Activated gamma-delta T cell (primary cell): Measurements from ENCODE around the gene KEL.

Source experiments
- DNase-seq: peaks from one replicate; lab custom pipeline; 2025; lab: John Stamatoyannopoulos, UW

The KEL gene

DNA sequence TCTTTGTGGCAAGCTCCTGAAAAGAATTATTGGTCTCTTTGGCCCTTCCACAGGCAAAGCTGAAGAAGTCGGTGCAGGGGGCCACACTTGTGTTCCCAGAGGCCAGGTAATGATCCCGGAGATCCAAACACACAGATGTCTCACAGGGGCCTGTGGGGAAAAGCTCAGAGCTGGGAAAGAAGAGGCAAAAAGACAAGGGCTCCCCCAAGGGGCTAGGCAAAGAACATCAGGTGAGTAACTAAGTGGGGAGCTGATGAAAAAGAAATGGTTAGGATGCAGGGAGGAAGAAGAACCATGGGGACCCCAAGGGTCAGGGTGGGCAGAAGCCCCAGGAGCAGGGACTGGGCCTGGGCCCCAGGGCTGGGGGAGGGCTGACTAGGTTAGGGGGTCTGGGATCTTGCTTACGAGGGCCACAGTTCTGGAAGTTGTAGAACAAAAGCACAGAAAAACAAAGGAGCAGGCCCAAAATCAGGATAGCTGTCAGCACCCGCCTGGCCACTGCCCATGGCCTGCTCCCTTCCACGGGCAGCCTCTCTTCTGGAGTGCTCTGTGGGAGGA is 1.1 kb downstream of the KEL start:
- DNase-seq = no peak

DNA sequence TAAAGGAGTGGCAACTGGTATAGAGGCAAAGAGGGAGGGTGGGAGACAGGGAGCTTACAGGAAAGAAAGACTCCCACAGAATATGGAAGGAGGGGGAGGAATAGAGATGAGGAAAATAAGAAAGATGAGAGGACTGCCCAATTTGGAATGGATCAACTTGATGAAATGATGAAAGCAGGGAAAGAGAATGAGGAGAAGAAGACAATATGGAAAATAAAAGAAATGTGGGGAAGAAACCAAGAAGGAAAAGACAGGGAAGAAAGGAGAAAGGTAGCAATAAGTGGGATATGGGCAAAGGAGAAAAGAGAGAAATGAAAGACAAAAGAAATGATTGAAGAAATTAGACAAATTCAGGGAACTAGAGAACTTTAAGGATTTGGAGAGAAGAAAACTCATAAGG is 3.0 kb downstream of the KEL start:
- DNase-seq = no peak

DNA sequence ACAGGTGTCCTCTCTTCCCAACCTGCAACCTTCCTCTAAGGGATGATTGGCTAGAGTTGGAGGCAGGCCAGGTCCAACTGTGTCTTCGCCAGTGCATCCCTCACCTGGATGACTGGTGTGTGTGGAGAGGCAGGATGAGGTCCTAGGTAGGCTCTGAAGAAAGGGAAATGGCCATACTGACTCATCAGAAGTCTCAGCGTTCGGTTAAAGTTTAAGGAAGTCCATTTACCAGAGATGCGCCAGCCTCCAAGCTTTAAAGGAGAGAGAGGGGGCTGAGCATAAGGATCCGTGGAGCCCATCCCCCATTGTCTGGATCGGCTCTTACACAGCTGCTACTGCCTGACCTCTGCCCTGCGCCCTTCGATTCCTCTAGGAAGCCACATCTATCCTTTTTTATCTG is 4.4 kb downstream of the KEL start:
- DNase-seq = no peak

DNA sequence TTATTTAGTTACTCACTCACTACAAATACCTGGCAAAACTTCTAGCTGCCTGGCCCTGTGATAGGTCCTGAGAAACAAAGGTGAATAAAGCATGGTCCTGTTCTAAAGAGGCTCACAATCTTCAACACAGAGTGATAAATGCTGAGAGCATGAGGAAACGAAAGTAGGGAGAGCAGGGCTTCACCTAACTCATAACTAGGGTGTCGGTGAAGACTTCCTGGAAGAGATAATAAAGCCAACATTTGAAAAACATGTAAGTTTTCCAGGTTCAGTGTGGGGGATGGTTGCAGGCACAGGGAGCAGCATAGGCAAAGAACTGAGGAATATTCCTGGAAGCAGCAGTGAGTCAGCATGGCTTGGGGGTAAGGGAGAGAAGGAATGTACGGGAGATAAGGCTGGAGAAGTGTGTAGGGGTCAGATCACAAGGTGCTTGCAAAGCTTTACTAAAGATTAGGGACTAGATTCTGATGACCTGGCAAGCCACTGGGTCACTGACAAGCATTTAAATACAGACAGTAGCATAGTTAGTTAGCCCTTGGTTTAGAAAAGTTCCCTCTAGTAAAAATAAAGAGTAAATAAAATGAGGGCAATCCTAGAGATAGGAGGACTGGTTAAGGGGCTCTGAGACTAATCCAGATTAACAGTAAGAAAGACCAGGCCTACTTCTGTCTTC is 5.1 kb downstream of the KEL start:
- DNase-seq = no peak

DNA sequence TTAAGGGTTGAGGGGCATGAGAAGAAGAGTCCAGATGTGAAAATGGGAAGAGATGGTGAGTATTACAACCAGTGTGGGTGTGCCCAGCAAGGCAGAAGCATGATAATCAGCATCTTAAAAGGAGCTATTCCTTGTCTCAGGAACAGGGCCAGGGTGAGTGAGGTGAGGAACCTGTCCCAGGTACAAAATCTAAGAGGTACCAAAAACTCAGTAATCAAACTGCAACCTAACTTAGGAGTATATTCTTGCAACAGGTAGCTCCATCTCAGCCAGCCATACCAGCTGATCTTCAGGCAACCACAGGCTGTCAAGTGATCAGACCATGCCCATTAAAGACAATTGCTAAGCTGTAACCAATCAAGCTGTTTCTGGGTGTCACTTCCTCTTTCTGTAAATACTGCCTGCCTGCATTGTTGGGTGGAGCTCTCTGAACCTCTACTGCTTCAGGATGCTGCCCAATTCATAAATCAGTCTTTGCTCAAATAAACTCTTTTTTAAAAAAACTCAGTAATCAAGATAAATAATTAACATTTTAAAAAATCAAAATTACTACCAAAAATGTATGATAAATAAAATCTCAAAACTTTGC is 7.4 kb downstream of the KEL start:
- no peak for DNase-seq

DNA sequence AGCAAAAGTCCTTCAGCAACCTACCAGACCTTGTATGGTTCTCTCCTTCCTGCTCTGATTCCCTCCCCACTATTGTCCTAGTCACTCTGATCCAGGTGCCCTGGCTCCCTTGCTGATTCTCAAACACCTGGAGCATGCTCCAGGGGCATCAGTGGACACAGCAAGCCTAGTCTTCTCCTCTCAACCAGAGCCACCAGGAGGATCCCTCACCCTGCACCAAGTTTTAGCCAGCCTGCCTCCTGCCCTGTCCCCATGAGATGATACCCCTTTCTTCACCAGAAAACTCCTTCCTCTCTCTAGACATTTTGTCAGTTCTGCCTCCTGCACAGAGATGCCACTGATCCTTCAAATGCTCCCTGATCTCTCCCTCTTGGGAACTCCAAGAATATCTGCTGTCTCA is 11.9 kb downstream of the KEL start:
- DNase-seq = no peak

DNA sequence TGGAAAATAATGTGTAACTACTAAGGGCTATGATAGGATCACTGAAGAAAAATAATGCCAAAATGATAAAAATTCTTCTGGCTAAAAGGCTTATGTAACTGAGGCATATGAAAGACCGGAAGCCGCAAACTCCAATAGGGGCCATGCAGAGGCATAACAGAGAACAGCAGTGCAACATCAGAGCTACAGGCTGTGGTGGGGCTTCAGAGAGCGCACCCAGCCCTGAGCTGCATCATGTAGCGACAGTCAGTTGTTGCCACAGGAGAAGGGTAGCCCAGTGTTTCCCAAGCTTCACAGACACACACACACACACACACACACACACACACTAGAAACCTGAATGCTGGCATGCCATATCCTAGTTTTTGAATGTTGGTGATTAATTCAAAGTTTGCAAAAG is 13.6 kb downstream of the KEL start:
- no peak for DNase-seq

DNA sequence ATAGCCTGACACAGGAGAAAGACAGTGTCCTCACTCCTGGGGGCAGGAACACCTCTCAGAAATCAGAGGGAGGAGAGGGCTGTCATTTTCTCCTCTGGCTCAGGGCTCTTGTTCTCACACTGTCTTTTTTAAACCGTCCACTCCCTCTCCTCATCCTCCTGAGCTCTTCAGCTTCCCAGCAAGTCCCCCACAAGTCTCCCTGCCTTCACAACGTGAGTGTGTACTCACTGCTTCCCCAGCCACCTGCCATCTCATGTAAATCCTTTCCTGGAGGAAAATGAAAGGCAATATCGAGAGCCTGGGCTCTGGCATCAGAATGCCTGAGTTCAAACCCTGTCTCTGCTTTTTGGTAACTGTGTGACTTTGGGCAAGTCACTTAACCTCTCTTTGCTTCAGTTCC is 17.2 kb downstream of the KEL start:
- no peak for DNase-seq

DNA sequence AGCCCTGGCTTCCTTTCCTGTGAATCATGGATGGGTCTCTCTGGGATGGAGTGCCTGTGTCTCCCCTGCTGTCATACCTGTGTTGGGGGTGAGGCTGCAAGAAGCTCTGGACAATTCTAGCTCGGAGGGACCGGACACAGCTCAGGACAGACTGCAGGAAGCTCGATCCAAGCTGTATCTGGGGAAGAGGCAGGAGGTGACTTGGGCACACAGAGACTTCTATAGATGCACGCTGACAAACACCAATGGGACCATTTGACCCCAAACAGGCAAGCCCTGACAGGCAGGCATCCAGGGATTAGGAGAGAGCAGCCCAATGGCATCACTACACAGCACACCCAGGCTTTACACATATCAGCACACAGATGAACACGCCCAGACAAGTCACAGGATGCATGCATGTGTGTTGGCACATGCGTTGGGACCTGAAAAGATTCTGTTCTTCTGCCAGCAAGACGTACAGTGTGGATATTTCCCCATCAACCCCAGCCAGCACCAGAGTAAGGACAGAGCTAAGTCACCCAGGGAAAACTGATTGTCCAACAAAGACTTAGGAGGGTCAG is 18.4 kb downstream of the KEL start:
- no peak for DNase-seq

DNA sequence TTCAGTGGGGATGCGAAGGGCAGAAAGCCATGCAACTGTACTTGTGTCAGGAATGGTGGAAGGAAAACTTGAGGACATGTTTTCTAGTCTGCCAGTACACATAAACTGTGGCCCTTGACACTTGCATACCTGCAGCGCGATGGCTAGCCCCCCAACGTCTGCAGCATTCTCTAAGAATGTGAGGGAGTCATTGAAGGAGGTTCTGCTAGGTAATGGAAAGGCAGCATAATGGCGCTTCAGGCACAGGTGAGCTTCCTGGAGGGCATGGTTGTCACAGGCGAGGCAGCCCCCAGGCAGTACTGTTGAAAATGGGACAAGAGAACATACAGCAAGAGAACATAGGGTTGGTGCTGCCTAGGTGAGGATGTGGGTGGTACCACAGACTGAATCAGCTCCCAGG is 19.4 kb downstream of the KEL start:
- DNase-seq = no peak

DNA sequence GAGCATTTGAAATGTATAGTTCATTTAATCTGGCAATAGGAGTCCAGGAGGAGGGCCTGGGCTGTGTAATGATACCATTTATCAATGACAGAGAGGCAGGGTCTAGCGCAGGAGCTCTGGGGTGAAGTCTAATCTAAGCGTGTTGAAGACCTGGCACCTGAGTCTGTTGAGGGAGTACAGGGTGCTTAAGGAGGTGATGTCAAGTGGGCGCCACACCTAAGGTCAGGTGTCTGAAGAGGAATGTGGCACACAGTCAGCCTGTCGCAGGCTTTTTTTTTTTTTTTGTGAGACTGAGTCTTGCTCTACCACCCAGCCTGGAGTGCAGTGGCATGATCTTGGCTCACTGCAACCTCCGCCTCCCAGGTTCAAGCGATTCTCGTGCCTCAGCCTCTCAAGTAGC is 20.6 kb downstream of the KEL start:
- DNase-seq = no peak

DNA sequence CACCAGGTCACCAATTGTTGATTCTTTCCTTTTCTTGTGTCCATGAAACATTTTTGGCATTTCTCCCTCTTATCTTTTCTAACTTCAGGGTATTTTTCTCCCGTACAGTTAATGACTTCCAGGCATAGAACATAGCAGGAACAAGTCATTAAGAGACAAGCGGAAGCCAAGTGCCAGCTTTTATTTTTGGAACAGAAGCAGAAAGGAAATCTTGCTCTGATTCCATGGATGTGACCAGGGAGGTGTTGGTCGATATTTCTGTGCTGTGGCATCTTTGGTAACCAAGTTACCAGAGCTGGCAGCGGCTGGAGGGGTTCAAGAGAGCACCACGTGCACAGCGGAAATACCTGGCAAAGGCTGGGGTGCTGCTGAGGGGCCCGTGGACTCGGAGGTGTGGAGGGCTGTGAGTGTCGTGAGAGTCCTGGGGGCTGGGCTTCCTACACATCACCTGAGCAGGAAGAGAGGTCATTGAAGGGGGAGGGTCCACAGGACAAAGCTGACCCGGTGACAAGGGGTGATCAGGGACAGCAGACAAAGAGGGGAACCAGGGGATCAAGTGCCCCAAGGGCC is 21.1 kb downstream of the KEL start:
- no peak for DNase-seq

DNA sequence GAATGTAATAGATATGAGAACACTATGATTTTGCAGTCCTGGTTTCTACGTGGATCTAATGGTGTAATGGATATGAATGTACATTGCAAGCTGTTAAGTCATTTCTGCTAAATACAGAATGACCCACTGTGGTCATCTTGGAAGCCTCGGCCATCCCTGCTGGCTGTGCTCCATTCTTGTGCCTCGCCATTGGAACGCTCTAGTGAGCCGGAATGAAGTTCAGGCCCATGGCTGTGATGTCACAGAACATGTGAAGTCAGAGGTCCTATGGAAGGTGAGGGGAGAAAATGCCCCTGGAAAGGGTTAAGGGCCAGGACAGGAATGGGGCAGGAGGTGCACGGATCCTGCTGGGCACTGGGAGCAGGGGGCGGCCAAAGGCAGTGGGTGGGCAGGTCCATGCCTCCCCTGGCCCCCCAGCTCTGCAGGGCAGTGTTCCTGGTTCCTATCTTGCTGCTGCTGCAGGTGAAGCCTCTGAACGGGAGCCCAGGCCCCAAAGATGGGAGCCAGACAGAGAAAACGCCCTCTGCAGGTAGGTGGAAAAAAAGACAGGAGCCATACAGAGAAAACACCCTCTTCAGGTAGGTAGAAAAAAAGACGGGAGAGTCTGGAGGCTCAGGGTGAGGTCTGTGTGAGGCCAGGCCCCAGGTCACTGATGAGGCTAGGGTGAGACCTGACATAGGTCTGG is 22.8 kb downstream of the KEL start, which contains the start of gene LLCFC1:
Gene LLCFC1, plus strand, starts transcription at position 259 of the 685 bp plus-strand sequence. Its CDS starts 138 bp downstream, at position 397.
- no peak for DNase-seq

DNA sequence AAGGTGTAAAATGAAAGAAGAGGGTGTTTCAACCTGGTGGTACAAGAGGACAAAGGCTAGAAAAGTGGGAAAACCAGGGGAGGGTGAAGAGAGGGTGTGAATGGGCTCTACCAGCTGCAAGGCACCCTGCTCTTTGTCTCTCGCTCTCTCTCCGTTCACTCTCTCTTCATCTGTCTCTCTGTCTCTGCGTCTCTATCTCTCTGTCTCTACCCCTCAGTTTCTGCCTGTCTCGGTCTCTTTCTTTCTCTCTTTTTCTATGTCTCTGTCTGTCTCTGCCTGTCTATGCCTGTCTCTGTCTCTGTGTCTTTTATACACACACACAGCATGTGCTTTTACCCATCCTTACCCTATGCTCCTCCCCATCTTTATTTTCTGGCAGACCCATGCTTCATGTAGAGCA is 23.6 kb downstream of the KEL start:
- no peak for DNase-seq

DNA sequence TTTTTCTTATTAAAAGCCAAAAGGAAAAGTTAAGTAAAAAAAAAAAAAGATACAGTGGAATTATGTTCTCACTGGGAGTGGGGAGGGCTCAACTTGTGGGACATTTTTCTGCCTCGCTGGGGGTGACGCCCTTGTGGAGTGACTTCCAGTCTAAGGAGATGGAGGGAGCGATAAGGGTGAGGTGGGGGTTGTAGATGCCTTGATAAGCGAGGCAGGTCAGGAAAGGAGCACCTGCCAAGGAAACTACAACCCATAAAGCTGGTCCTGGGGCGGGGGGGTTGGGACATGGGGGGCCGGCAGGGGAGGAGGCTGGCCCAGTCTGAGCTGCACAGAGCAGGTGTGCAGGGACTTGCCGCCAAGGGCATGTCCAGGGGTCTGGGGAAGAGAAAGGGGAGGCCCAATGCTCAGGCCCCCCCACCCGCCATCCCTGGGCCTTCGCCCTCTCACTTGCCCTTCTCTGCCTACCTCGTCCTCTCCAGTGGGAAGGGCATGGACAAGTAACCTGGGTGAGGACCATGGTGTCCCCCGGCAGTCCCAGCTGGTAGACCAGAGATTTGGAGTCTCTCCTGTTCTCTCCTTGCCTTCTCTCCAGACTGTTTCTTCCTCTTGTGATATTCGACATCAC is 26.1 kb downstream of the KEL start:
- no peak for DNase-seq

DNA sequence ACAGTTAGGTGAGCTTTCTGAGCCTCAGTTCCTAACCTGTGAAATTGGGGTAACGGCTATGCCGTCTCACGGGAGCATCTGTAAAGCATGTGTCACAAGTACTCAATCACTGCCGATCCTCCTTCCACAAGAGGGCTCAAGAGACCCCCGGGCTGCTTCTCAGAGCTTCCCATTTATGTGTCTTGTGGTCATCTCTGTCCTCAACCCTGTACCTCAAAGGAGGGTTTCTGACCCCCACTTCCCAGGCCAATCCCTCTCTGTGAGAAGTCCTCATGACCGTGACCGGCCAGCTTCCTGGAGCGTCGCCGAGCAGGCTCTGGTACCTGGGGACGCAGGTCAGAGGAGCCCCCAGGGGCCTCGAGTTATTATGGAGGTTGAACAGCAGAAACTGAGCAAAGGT is 28.1 kb downstream of the KEL start:
- DNase-seq = no peak

DNA sequence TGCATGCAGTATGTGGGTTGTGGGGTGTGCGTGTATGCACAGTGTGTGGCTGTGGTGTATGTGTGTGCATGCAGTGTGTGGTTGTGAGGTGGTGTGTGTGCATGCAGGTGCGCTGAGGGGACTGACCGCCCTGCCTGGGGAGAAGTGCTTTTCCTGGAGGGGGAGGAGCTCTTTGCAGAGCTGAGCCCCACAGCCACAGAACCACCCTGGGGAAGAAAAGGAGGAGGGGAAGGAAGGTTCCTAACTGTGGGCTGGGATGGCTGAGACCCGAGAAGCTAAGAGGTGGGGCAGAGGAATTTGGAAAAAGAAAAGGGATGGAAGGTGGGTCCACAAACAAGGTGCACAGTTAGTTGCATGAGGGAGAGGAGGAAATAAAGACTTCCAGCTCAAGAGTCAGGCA is 28.5 kb downstream of the KEL start, which contains the start of gene TRPV5:
Gene TRPV5, minus strand, starts transcription at position 123 of the 400 bp plus-strand sequence. CDS start 287 bp downstream, outside the sequence.
- no peak for DNase-seq

DNA sequence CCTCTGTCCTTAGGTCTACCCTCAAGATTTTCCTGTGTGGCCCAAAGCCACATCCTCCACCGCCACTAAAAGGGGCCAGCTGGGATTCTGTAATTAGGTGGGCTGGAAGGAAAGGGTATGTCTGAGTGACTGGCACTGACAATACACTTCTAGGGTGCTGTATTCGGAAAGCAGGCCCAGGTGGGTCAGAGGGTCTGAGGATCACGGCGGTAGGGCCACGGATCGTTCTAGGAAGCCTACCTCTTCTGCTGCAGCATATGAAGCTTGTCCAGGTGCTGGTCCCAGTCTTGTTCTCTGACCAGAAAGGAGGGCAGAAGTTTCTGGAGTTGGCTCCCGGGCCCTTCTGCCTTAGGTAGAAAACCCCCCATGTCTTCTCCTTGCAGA is 29.1 kb downstream of the KEL start:
- DNase-seq = no peak

DNA sequence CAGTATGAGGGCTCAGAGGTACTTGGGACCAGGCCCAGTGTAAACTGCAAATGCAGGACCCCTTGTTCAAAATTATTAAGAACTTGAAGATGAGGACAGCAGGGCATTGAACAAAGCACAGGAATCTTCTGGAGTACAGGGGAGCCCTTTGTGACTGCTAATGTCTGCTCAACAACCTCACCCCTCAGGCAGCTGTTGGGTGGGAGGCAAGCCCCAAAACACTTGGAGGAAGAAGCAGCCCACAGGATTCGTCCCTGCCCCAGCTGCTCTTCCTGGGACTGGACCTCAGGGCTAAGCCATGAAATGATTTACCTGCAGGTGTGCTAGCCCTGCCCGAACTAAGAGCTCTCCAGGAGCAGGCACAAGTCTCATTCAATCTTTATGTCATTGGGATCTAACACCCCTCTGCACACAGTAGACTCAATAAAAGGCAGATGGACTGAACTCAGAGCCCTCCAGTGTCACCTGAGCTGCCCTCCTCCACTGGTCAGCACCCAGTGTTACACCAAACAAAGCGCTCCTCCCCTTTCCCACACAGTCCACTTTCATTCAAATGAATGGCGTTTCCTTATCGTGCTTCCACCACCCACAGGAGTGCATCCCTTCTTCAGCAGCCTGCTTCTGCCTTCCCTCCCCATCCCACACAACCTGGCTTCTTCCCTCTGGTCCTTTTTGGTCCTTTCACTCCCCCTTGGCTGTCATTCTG is 29.6 kb downstream of the KEL start:
- DNase-seq = no peak

DNA sequence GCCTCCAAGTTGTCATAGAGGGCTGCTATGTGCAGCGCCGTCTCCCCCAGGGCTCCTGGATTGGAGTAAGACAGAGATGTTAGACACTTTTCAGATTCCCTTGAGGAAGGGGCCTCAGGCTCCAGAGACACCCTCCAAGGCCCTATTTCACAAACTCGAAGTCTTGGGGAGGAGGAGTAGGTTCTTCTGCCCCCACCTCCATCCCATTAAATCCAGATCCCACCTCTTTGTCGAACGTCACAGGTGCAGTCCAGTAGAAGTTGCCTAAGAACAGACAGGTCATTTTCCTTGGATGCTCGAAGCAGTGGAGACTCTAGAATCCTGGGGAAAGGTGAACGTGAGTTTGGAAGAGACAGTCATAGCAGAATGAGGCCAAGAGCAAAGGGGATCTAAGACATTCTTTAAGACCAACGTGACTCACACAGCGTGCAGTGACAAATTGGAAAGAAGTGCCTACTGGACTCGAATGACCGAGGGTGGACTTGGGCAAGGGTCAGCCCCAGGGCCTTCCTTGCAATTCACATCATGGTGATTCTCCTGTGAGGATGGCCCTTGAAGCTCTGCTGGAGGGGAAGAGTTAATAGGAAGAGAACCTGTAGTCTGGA is 31.9 kb downstream of the KEL start:
- no peak for DNase-seq

DNA sequence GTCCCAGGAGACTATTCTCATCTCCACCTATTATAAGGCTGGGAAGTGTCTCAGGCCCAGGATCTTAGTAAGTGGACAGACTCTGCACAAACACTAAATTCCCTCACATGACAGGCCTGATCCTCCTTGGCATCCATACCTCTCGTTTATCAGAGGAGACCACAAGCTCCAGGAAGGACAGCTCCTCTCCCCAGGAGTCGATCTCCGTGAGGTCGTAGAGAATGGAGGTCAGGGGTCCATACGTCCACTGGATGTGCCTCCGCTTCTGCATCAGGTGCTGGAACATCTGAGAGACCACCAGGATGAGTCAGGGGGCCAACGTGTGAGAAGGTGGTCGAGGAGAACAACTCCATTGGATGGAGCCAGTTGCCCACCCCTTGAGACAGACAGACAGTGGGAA is 34.2 kb downstream of the KEL start:
- DNase-seq = no peak
